Measurements from ENCODE around the gene CCIN. TPM values are rescaled to one million over a fixed set of nuclear protein-coding genes. Genes with fewer than 3 reads are reported as not detected.

Gene CCIN
- polyA plus RNA-seq, 6 donors from 2014 or later = 0.17 TPM; not detected in 5

DNA sequence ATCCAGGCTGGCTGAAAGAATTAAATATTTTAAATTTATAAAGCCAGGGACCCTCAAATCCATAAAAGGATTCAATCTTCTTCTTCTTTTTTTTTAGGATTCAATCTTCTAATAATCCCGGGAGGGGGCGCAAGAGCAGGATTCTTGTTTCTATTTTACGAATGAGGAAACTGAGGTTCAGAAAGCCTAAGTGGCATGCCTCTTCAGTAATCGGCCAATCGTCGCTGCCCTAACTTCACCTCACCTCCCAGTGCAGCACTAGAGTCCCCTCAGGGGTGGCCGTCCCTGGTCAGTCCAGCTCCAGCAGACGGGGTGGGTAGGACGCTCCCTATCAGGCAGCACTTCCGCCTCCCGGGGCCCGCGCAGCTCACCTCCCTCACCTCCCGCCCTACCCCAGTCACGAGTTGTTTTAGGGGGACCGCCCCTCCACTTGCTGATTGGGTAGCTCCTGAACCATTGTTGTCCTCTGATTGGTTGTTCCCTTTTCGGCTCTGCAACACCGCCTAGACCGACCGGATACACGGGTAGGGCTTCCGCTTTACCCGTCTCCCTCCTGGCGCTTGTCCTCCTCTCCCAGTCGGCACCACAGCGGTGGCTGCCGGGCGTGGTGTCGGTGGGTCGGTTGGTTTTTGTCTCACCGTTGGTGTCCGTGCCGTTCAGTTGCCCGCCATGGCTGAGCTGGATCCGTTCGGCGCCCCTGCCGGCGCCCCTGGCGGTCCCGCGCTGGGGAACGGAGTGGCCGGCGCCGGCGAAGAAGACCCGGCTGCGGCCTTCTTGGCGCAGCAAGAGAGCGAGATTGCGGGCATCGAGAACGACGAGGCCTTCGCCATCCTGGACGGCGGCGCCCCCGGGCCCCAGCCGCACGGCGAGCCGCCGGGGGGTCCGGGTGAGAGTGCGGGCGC lies 21.5 kb downstream of the CCIN start, which contains the start of gene CLTA:
TSS of gene CLTA (plus strand) at position 534 of the 902 bp plus-strand sequence. CDS start at position 670, 136 bp downstream.
- peaks cover 0 to 1% (median 0%) of the 10 kb centered on the region in 7 donors for H3K9me3 Mint-ChIP-seq
- H3K36me3 Mint-ChIP-seq = peaks cover 4 to 18% of the 10 kb centered on the region in 2 donors
- ATAC-seq (ENCODE audit: low read depth in 2 of 2) = peak; percentile 96 to 97
- H3K27me3 Mint-ChIP-seq = peaks cover 0 to 4% (median 0%) of the 10 kb centered on the region in 3 donors
- peak; percentile 97 for DNase-seq
- peak within 1 kb of the TSS; percentile 84 to 97 (median 96) for H3K4me3 Mint-ChIP-seq
- H3K4me1 Mint-ChIP-seq = peaks cover 48 to 64% (median 50%) of the 10 kb centered on the region in 3 donors
- H3K27ac Mint-ChIP-seq = peak within 1 kb of the TSS; percentile 92 to 98 (median 97)

DNA sequence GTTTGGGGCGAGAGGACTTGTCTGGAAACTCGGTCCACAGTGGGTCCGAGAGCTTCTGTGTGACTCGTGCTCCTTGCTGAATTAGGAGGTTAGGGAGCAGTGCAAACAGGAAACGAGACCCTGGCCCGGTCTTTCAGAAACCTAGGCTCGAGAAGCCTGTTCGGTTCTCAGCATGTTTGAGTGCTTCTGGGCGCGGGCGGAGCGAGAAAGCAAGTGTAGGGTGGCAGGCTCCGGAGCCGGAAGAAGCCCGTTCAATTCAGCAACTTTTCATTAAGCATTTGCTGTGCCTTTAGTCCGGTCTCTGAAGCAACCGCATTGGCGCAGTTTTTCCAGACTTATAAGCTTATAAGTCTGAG lies 22.1 kb downstream of the CCIN start:
- DNase-seq (no peak), ATAC-seq (ENCODE audit: low read depth in 2 of 2) (peak; percentile 11 to 13)
- Mint-ChIP-seq H3K36me3 (peaks cover 4 to 18% of the 10 kb centered on the region in 2 donors), H3K27me3 (peaks cover 0 to 4% (median 0%) of the 10 kb centered on the region in 3 donors), H3K4me3 (peak overlapping the region; percentile 84 to 97 (median 96)), H3K9me3 (peaks cover 0 to 1% (median 0%) of the 10 kb centered on the region in 7 donors), H3K27ac (peak overlapping the region; percentile 6 to 98 (median 93)), H3K4me1 (peaks cover 48 to 65% (median 50%) of the 10 kb centered on the region in 3 donors)

- ATAC-seq (ENCODE audit: low read depth in 2 of 2) (no peak), DNase-seq (no peak)
- H3K4me1 Mint-ChIP-seq = peaks cover 48 to 65% (median 50%) of the 10 kb centered on the region in 3 donors
- H3K36me3 Mint-ChIP-seq = peaks cover 4 to 18% of the 10 kb centered on the region in 2 donors
- H3K27me3 Mint-ChIP-seq = peaks cover 0 to 4% (median 0%) of the 10 kb centered on the region in 3 donors
- peak overlapping the region; percentile 6 to 98 (median 93) for H3K27ac Mint-ChIP-seq
- peaks cover 0 to 1% (median 0%) of the 10 kb centered on the region in 7 donors for H3K9me3 Mint-ChIP-seq
- peak overlapping the region; percentile 84 to 97 (median 96) for H3K4me3 Mint-ChIP-seq
These were observed 22.5 kb downstream of the CCIN start for GRCh38 chr9:36191686-36192085.

DNA sequence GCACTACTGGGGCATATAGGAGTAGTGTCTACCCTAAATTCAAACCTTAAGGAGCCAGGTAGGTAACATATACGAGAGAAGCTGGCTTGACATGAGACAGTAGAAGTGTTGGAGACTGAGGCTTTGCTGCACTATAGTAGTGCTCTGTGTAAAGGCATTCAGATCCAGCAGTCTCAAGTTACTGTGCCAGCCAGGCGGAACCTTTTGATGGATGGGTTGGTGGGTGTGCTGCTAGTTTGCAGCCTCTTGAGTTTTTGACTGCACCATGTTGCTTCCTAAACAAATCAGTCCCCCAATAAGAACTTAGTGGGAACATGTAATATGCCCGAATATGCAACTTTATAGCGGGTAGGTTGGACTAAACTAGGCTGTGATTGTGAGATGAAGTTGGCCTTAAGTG lies 23.0 kb downstream of the CCIN start:
- no peak for DNase-seq
- Mint-ChIP-seq H3K4me1 (peaks cover 48 to 61% (median 49%) of the 10 kb centered on the region in 3 donors), H3K4me3 (peak overlapping the region; percentile 84 to 97 (median 96)), H3K36me3 (peaks cover 4 to 18% of the 10 kb centered on the region in 2 donors), H3K27ac (peak overlapping the region in 2 of 6 donors; percentile 52 to 60), H3K9me3 (peaks cover 0 to 1% (median 0%) of the 10 kb centered on the region in 7 donors), H3K27me3 (peaks cover 0 to 4% (median 0%) of the 10 kb centered on the region in 3 donors)
- ATAC-seq (ENCODE audit: low read depth in 2 of 2) = no peak

DNA sequence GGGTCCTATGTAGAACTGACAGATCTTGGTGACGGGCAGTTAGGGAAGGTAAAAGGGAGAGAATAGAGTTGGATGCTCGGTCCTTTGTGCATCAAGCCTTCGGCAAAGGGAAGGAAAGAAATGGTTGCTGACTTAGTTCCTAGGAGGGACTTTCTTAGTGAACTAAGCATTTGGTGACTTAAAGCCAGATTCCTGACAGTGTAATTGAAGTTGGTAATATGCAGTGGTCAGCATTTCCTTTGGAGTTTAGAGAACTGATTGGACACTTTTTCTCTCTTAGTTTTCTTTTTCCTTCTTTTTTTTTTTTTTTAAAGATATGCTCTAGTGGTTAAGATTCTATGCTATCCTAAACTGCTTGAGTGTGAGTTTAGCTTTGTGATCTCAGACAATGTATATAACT lies 23.8 kb downstream of the CCIN start:
- Mint-ChIP-seq H3K9me3 (peaks cover 0 to 1% (median 0%) of the 10 kb centered on the region in 7 donors), H3K4me1 (peaks cover 43 to 53% (median 51%) of the 10 kb centered on the region in 3 donors), H3K27me3 (peaks cover 0 to 4% (median 0%) of the 10 kb centered on the region in 3 donors), H3K36me3 (peaks cover 1 to 18% of the 10 kb centered on the region in 2 donors), H3K27ac (peak overlapping the region in 1 of 6 donors; percentile 71), H3K4me3 (peak overlapping the region in 7 of 8 donors; percentile 56 to 97 (median 96))
- ATAC-seq (ENCODE audit: low read depth in 2 of 2) (no peak), DNase-seq (no peak)

- H3K4me3 Mint-ChIP-seq = peak overlapping the region in 2 of 8 donors; percentile 52 to 69
These were observed 25.3 kb downstream of the CCIN start for GRCh38 chr9:36194326-36195000.

GRCh38 chr9:36204906-36205547 lies 35.8 kb downstream of the CCIN start:
- Mint-ChIP-seq H3K4me3 (no peak overlapping the region), H3K27me3 (no peaks in the 10 kb centered on the region), H3K36me3 (peaks cover 0 to 35% of the 10 kb centered on the region in 2 donors), H3K4me1 (peaks cover 3 to 23% (median 20%) of the 10 kb centered on the region in 3 donors), H3K9me3 (no peaks in the 10 kb centered on the region), H3K27ac (peak overlapping the region in 2 of 6 donors; percentile 18 to 47)
- DNase-seq (no peak), ATAC-seq (ENCODE audit: low read depth in 2 of 2) (no peak)

More at GRCh38 chr9:36194326-36195000, 25.3 kb downstream of the CCIN start:
- Mint-ChIP-seq H3K9me3 (no peaks in the 10 kb centered on the region), H3K27ac (peak overlapping the region in 3 of 6 donors; percentile 37 to 71 (median 60)), H3K27me3 (no peaks in the 10 kb centered on the region), H3K36me3 (peaks cover 0 to 18% of the 10 kb centered on the region in 2 donors), H3K4me1 (peaks cover 42 to 51% (median 46%) of the 10 kb centered on the region in 3 donors)
- no peak for ATAC-seq (ENCODE audit: low read depth in 2 of 2)
- no peak for DNase-seq

GRCh38 chr9:36207016-36207415 lies 37.8 kb downstream of the CCIN start:
- Mint-ChIP-seq H3K27me3 (no peaks in the 10 kb centered on the region), H3K4me1 (peaks cover 3 to 31% (median 23%) of the 10 kb centered on the region in 3 donors), H3K36me3 (peaks cover 0 to 23% of the 10 kb centered on the region in 2 donors), H3K27ac (peak overlapping the region in 1 of 6 donors; percentile 62), H3K4me3 (no peak overlapping the region), H3K9me3 (no peaks in the 10 kb centered on the region)
- ATAC-seq (ENCODE audit: low read depth in 2 of 2) (no peak), DNase-seq (no peak)

GRCh38 chr9:36207546-36208012 lies 38.4 kb downstream of the CCIN start:
- Mint-ChIP-seq H3K4me1 (peaks cover 3 to 31% (median 23%) of the 10 kb centered on the region in 3 donors), H3K27ac (peak overlapping the region in 4 of 6 donors; percentile 44 to 78 (median 53)), H3K36me3 (peaks cover 0 to 18% of the 10 kb centered on the region in 2 donors), H3K9me3 (no peaks in the 10 kb centered on the region), H3K4me3 (no peak overlapping the region), H3K27me3 (no peaks in the 10 kb centered on the region)
- ATAC-seq (ENCODE audit: low read depth in 2 of 2) (no peak), DNase-seq (no peak)

GRCh38 chr9:36208521-36209253 lies 39.5 kb downstream of the CCIN start:
- Mint-ChIP-seq H3K27ac (peak overlapping the region in 3 of 6 donors; percentile 10 to 85 (median 54)), H3K4me1 (peaks cover 3 to 31% (median 23%) of the 10 kb centered on the region in 3 donors), H3K36me3 (peaks cover 0 to 13% of the 10 kb centered on the region in 2 donors), H3K27me3 (no peaks in the 10 kb centered on the region), H3K9me3 (no peaks in the 10 kb centered on the region), H3K4me3 (no peak overlapping the region)
- no peak for ATAC-seq (ENCODE audit: low read depth in 2 of 2)
- no peak for DNase-seq

DNA sequence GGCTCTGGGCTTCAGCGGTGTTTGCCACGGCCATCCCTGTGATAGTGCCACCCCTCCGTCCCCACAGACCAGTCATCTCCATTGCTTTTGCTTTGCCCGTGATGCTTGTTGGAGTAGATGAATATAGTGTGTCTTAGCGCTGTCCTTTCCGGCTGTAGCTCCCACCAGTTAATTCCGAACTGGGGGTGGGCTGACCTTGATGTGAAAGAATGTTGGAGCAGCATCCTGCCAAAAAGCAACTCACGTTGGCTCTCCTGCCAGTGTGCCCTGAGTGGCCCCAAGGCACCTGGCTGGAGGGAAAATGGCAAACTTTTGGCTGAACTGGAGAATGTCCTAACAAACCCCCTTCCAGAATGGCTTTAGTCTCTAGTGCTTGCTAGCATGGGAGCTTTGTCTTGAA lies 41.5 kb downstream of the CCIN start:
- H3K27me3 Mint-ChIP-seq = no peaks in the 10 kb centered on the region
- peaks cover 0 to 4% of the 10 kb centered on the region in 2 donors for H3K36me3 Mint-ChIP-seq
- DNase-seq (no peak), ATAC-seq (ENCODE audit: low read depth in 2 of 2) (no peak)
- no peaks in the 10 kb centered on the region for H3K9me3 Mint-ChIP-seq
- peak overlapping the region in 2 of 6 donors; percentile 1 to 88 for H3K27ac Mint-ChIP-seq
- no peak overlapping the region for H3K4me3 Mint-ChIP-seq
- H3K4me1 Mint-ChIP-seq = peaks cover 3 to 32% (median 23%) of the 10 kb centered on the region in 3 donors

GRCh38 chr9:36211510-36211909 lies 42.3 kb downstream of the CCIN start:
- Mint-ChIP-seq H3K36me3 (peaks cover 0 to 4% of the 10 kb centered on the region in 2 donors), H3K9me3 (no peaks in the 10 kb centered on the region), H3K27ac (no peak overlapping the region), H3K4me3 (no peak overlapping the region), H3K27me3 (no peaks in the 10 kb centered on the region), H3K4me1 (peaks cover 7 to 36% (median 23%) of the 10 kb centered on the region in 3 donors)
- no peak for ATAC-seq (ENCODE audit: low read depth in 2 of 2)
- no peak for DNase-seq

Data from naive B cell (primary cell).